ENCODE data around the gene DGCR2.
"Not testable (repeated sequence)": the region's sequence is repeated elsewhere in the genome, so short reads cannot be mapped to it uniquely, and the experiment has no call there.

The DGCR2 gene

GRCh38 chr22:19039796-19040280 is 82.4 kb downstream of the DGCR2 start:
- Histone ChIP-seq H3K27ac (no peak overlapping the region), H3K36me3 (peaks cover 58 to 85% (median 78%) of the 10 kb centered on the region in 11 experiments), H3K27me3 (no peaks in the 10 kb centered on the region), H4K20me1 (peaks cover 7 to 100% (median 94%) of the 10 kb centered on the region in 11 experiments; a peak in 21 of 22 replicates), H3K9me3 (replicated peaks in 1 of 11) (no peaks in the 10 kb centered on the region), H3K4me3 (no peak overlapping the region), H3K9ac (no peak overlapping the region), H3K4me2 (no peak overlapping the region), H3K4me1 (peaks cover 0 to 34% (median 24%) of the 10 kb centered on the region in 10 experiments; a peak in 16 of 20 replicates)
- no peak for TF ChIP-seq Cebpa-rat (IDR thresholded peaks at IDR 0.05)

GRCh38 chr22:19039448-19039780 is 82.8 kb downstream of the DGCR2 start:
- Histone ChIP-seq H3K36me3 (peaks cover 53 to 81% (median 74%) of the 10 kb centered on the region in 11 experiments), H3K27me3 (no peaks in the 10 kb centered on the region)

DNA sequence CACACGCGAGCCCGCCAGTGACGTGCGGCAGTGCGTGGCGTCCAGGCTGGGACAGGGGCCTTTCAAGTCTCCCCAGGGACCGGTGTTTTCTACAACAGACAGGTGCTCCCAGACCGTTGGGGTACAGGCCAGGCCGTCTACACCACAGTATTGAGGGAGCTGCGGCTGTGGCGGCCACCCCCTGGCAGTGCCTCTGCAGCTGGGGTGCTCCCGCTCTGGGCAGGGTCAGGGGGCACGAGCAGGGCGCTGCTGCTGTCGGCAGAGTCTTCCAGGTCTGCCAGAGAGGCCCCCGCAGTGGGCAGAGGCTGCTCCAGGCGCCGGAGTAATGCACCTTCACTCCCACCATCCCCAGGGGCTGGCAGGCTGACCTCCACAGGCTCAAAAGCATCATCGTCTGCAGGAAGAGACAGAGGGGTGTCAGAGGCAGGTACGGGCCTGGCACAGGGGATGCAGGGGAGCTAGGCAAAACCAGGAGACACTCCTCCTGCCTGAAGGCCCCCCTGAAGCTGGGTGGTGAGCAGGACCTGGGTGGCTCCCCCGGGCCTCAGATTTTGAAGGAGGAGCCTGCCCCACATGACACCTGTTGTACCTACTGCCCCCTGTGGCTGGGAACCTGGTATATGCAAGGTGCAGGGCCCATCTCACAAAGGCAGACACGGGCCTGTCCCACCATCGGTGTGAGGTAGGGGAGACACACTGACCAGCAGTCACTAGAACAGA is 83.3 kb downstream of the DGCR2 start:
- peaks cover 48 to 75% (median 69%) of the 10 kb centered on the region in 11 experiments for H3K36me3 ChIP-seq
- peaks cover 7 to 100% (median 88%) of the 10 kb centered on the region in 11 experiments; a peak in 21 of 22 replicates for H4K20me1 ChIP-seq
- H3K4me1 ChIP-seq: peaks cover 0 to 34% (median 23%) of the 10 kb centered on the region in 10 experiments; a peak in 16 of 20 replicates
- TF ChIP-seq Cebpa-rat (IDR thresholded peaks at IDR 0.05): no peak
- H3K4me3 ChIP-seq: no peak overlapping the region
- no peaks in the 10 kb centered on the region for H3K9me3 ChIP-seq (replicated peaks in 1 of 11)
- H3K4me2 ChIP-seq: no peak overlapping the region
- no peak overlapping the region for H3K9ac ChIP-seq
- no peak overlapping the region for H3K27ac ChIP-seq
- H3K27me3 ChIP-seq: no peaks in the 10 kb centered on the region

More at GRCh38 chr22:19039448-19039780, 82.8 kb downstream of the DGCR2 start:
- Histone ChIP-seq H3K27ac (no peak overlapping the region), H3K9me3 (replicated peaks in 1 of 11) (no peaks in the 10 kb centered on the region), H3K4me3 (no peak overlapping the region), H3K4me2 (no peak overlapping the region), H3K4me1 (peaks cover 0 to 34% (median 24%) of the 10 kb centered on the region in 10 experiments; a peak in 16 of 20 replicates), H3K9ac (no peak overlapping the region), H4K20me1 (peaks cover 7 to 100% (median 93%) of the 10 kb centered on the region in 11 experiments; a peak in 21 of 22 replicates)
- no peak for TF ChIP-seq Cebpa-rat (IDR thresholded peaks at IDR 0.05)

- Histone ChIP-seq H3K4me3 (no peak overlapping the region), H3K27ac (no peak overlapping the region), H3K4me1 (peaks cover 0 to 29% (median 23%) of the 10 kb centered on the region in 10 experiments; a peak in 16 of 20 replicates), H3K9ac (no peak overlapping the region), H3K36me3 (peaks cover 41 to 68% (median 61%) of the 10 kb centered on the region in 11 experiments), H3K27me3 (no peaks in the 10 kb centered on the region), H3K9me3 (replicated peaks in 1 of 11) (no peaks in the 10 kb centered on the region), H4K20me1 (peaks cover 7 to 99% (median 80%) of the 10 kb centered on the region in 11 experiments; a peak in 21 of 22 replicates), H3K4me2 (no peak overlapping the region)
- no peak for TF ChIP-seq Cebpa-rat (IDR thresholded peaks at IDR 0.05)
Measured at GRCh38 chr22:19038164-19038546, 84.1 kb downstream of the DGCR2 start.

- no peak for TF ChIP-seq Cebpa-rat (IDR thresholded peaks at IDR 0.05)
- no peak overlapping the region for H3K4me2 ChIP-seq
Measured at GRCh38 chr22:19037282-19038163, 84.7 kb downstream of the DGCR2 start.

DNA sequence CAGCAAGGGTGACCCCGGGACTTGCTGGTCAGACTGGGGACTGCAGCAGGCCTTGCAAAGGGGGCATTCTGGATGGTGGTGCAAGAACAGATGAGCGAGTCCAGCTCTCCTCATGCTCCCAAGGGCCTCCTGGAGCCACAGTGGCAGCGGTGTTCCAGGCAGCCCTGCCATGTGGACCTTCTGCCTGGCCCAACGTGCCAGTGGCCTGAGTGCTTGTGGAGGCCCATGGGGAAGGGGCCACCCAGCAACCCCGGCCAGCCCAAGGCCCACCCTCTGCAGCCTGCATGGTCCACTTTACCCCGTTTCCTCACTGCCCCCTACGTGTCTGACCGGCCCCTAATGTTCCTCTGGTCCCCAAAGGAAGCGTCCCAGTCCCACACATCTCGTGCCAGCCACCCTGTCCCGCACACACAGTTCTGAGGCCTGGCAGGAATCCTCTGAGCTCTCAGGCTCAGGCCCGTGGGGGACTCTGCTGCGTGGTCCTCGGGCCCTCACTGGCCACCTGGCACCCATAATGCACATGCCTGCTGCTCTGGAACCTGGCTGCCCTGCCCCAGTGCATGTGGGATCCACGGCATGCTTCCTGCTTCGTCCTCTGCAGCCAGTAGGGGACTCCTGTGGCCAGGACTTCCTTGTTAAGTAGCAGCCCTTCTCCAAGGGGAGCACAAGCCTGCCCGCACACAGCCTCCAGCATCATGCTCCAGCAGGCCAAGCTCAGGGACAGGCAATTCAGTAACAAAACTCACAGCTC is 85.5 kb downstream of the DGCR2 start:
- Histone ChIP-seq H4K20me1 (peaks cover 7 to 90% (median 66%) of the 10 kb centered on the region in 11 experiments; a peak in 21 of 22 replicates), H3K4me1 (peaks cover 0 to 14% (median 9%) of the 10 kb centered on the region in 10 experiments; a peak in 14 of 20 replicates), H3K4me3 (no peak overlapping the region), H3K36me3 (peaks cover 36 to 53% (median 47%) of the 10 kb centered on the region in 11 experiments), H3K9me3 (replicated peaks in 1 of 11) (no peaks in the 10 kb centered on the region), H3K27me3 (no peaks in the 10 kb centered on the region), H3K4me2 (no peak overlapping the region), H3K27ac (no peak overlapping the region), H3K9ac (no peak overlapping the region)
- no peak for TF ChIP-seq Cebpa-rat (IDR thresholded peaks at IDR 0.05)

More at GRCh38 chr22:19037282-19038163, 84.7 kb downstream of the DGCR2 start:
- Histone ChIP-seq H3K36me3 (peaks cover 36 to 62% (median 55%) of the 10 kb centered on the region in 11 experiments), H3K27me3 (no peaks in the 10 kb centered on the region), H4K20me1 (peaks cover 7 to 99% (median 74%) of the 10 kb centered on the region in 11 experiments; a peak in 21 of 22 replicates), H3K9me3 (replicated peaks in 1 of 11) (no peaks in the 10 kb centered on the region), H3K27ac (no peak overlapping the region), H3K4me1 (peaks cover 0 to 22% (median 17%) of the 10 kb centered on the region in 10 experiments; a peak in 15 of 20 replicates), H3K4me3 (no peak overlapping the region), H3K9ac (no peak overlapping the region)

DNA sequence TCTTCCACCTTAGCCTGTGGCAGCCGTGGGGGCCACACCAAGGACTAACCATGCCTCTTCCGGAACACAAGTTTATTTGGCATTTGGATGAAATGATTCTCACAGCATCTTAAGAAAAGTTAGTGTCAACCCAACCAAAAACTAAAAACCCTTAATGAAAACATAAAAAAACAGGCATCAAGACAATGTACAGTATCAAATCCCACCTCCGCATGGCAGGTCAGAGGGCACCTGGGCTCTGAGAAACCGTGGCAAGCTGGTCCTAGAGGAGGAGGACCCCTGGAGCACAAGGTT is 86.0 kb downstream of the DGCR2 start:
- no peak for TF ChIP-seq Cebpa-rat (IDR thresholded peaks at IDR 0.05)
- Histone ChIP-seq H3K4me3 (no peak overlapping the region), H3K4me2 (no peak overlapping the region), H3K27me3 (peaks cover 0 to 5% (median 0%) of the 10 kb centered on the region in 11 experiments; a peak in 5 of 22 replicates), H3K36me3 (peaks cover 30 to 48% (median 42%) of the 10 kb centered on the region in 11 experiments), H4K20me1 (peaks cover 7 to 85% (median 60%) of the 10 kb centered on the region in 11 experiments; a peak in 21 of 22 replicates), H3K27ac (no peak overlapping the region), H3K9me3 (replicated peaks in 1 of 11) (no peaks in the 10 kb centered on the region), H3K4me1 (peaks cover 0 to 9% (median 4%) of the 10 kb centered on the region in 10 experiments; a peak in 12 of 20 replicates), H3K9ac (no peak overlapping the region)

GRCh38 chr22:19035474-19036228 is 86.6 kb downstream of the DGCR2 start:
- no peak overlapping the region for H3K9ac ChIP-seq
- TF ChIP-seq Cebpa-rat (IDR thresholded peaks at IDR 0.05): no peak
- H3K9me3 ChIP-seq (replicated peaks in 1 of 11): no peaks in the 10 kb centered on the region
- H3K4me1 ChIP-seq: peaks cover 0 to 5% (median 0%) of the 10 kb centered on the region in 10 experiments; a peak in 2 of 20 replicates
- H3K27me3 ChIP-seq: peaks cover 3 to 9% (median 3%) of the 10 kb centered on the region in 11 experiments; a peak in 21 of 22 replicates
- H3K4me3 ChIP-seq: no peak overlapping the region
- peaks cover 7 to 82% (median 55%) of the 10 kb centered on the region in 11 experiments; a peak in 21 of 22 replicates for H4K20me1 ChIP-seq
- H3K27ac ChIP-seq: no peak overlapping the region
- peaks cover 25 to 43% (median 36%) of the 10 kb centered on the region in 11 experiments for H3K36me3 ChIP-seq
- no peak overlapping the region for H3K4me2 ChIP-seq

- H3K4me2 ChIP-seq; H3K27ac ChIP-seq; H3K9ac ChIP-seq; H3K9me3 ChIP-seq (replicated peaks in 1 of 11); H3K4me3 ChIP-seq; H3K4me1 ChIP-seq: not testable (repeated sequence)
- Histone ChIP-seq H4K20me1 (peaks cover 7 to 82% (median 50%) of the 10 kb centered on the region in 11 experiments; a peak in 20 of 22 replicates), H3K27me3 (peaks cover 8 to 15% (median 9%) of the 10 kb centered on the region in 11 experiments; a peak in 21 of 22 replicates), H3K36me3 (peaks cover 21 to 37% (median 31%) of the 10 kb centered on the region in 11 experiments)
Measured at GRCh38 chr22:19035126-19035473, 87.1 kb downstream of the DGCR2 start.

DNA sequence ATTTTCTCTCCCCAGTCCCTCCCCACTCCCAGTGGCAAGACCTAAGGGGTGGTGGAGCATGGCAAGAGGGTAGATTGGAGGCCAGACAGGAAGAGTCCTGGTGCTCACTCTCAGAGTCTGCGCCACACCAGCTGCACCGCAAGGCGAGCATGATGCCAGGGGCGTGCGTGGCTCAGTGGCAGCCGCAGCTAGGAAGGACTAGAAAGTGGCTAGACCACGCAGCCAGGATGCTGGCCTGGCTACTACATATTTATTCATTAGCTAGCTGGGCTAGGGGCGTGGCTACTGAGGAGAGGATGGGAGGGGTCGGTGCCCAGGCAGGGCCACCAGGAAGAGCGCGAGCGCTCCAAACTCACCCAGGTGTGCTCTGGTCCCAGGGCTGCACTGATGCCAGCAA is 87.5 kb downstream of the DGCR2 start:
- H3K9me3 ChIP-seq (replicated peaks in 1 of 11): not testable (repeated sequence)

More for the DNA sequence above, 87.5 kb downstream of the DGCR2 start:
- not testable (repeated sequence) for H3K4me2 ChIP-seq, H3K27ac ChIP-seq, H3K4me1 ChIP-seq, H3K4me3 ChIP-seq, H3K9ac ChIP-seq
- Histone ChIP-seq H4K20me1 (peaks cover 7 to 79% (median 46%) of the 10 kb centered on the region in 11 experiments; a peak in 20 of 22 replicates), H3K27me3 (peaks cover 10 to 18% (median 12%) of the 10 kb centered on the region in 11 experiments; a peak in 21 of 22 replicates), H3K36me3 (peaks cover 18 to 34% (median 27%) of the 10 kb centered on the region in 11 experiments)

Measured in BLaER1 treated with 17β-estradiol and CSF1 and Interleukin-3, amounts not matched to agents 10 nM and 100 nM (cell line).